Type B pancreatic cell (in vitro differentiated cells): Measurements from ENCODE around the gene ZFYVE9. TPM values are rescaled to one million over a fixed set of nuclear protein-coding genes. Genes with fewer than 3 reads are reported as not detected.
"Not testable (repeated sequence)": the region's sequence is repeated elsewhere in the genome, so short reads cannot be mapped to it uniquely, and the experiment has no call there.

Experiments
- DNase-seq: peaks from one replicate; pipeline ENCODE4 v3.0.0; 2021; ENCODE audit warnings: mixed read lengths; ENCODE audit not compliant: unreplicated experiment; ENCODE audit errors: extremely low spot score
- H3K27ac Mint-ChIP-seq: 2 replicates; pipeline ENCODE4 v1.8.0; 2021; ENCODE audit warnings: mild to moderate bottlenecking, mixed read lengths
- H3K27me3 Mint-ChIP-seq: 2 replicates; pipeline ENCODE4 v1.8.0; 2021; ENCODE audit warnings: mixed read lengths
- H3K36me3 Mint-ChIP-seq: 2 replicates; pipeline ENCODE4 v1.8.0; 2021; ENCODE audit warnings: mixed read lengths
- H3K4me1 Mint-ChIP-seq: one replicate; pipeline ENCODE4 v1.8.0; 2021; ENCODE audit warnings: mixed read lengths; ENCODE audit not compliant: unreplicated experiment
- H3K4me3 Mint-ChIP-seq: 2 replicates; pipeline ENCODE4 v1.8.0; 2021; ENCODE audit warnings: mild to moderate bottlenecking, mixed read lengths
- H3K9me3 Mint-ChIP-seq: 2 replicates; pipeline ENCODE4 v1.8.0; 2021; ENCODE audit warnings: mixed read lengths
- CTCF ChIP-seq: fragments of 200-600 bp; sonication (generic); conservative IDR thresholded peaks from 2 replicates; pipeline ENCODE4 v1.5.0; 2021; ENCODE audit warnings: antibody characterized with exemption, mild to moderate bottlenecking
- total RNA-seq: library from RNA; stranded (reverse); gene quantifications from 2 replicates; pipeline ENCODE4 v1.2.1, GENCODE V29; 2021; ENCODE audit warnings: low replicate concordance

The ZFYVE9 gene
- total RNA-seq, 1 donor from 2014 or later, result 30.6 TPM

- H3K27me3 Mint-ChIP-seq, result no peaks in the 10 kb centered on the region
- no peak overlapping the region for H3K4me3 Mint-ChIP-seq
- peaks cover 9% of the 10 kb centered on the region for H3K36me3 Mint-ChIP-seq
- DNase-seq, result no peak
- peaks cover 14% of the 10 kb centered on the region for H3K4me1 Mint-ChIP-seq
- TF ChIP-seq CTCF, result no peak
- peaks cover 4% of the 10 kb centered on the region for H3K9me3 Mint-ChIP-seq
- H3K27ac Mint-ChIP-seq, result no peak overlapping the region
Measured at GRCh38 chr1:52204696-52205095, 62.8 kb downstream of the ZFYVE9 start.

- not testable (repeated sequence) for DNase-seq, H3K27me3 Mint-ChIP-seq, H3K4me3 Mint-ChIP-seq, H3K9me3 Mint-ChIP-seq, H3K36me3 Mint-ChIP-seq, H3K27ac Mint-ChIP-seq
- H3K4me1 Mint-ChIP-seq, result peaks cover 14% of the 10 kb centered on the region
Measured at GRCh38 chr1:52206686-52207085, 64.8 kb downstream of the ZFYVE9 start.

- H3K27me3 Mint-ChIP-seq, result no peaks in the 10 kb centered on the region
- peaks cover 8% of the 10 kb centered on the region for H3K4me1 Mint-ChIP-seq
- TF ChIP-seq CTCF, result no peak
- peaks cover 7% of the 10 kb centered on the region for H3K9me3 Mint-ChIP-seq
- DNase-seq, result no peak
- no peak overlapping the region for H3K27ac Mint-ChIP-seq
- peaks cover 8% of the 10 kb centered on the region for H3K36me3 Mint-ChIP-seq
- H3K4me3 Mint-ChIP-seq, result no peak overlapping the region
Measured at GRCh38 chr1:52209429-52209828, 67.5 kb downstream of the ZFYVE9 start.

GRCh38 chr1:52210044-52210443 is 68.2 kb downstream of the ZFYVE9 start:
- DNase-seq, result no peak
- TF ChIP-seq CTCF, result no peak
- no peaks in the 10 kb centered on the region for H3K27me3 Mint-ChIP-seq
- no peak overlapping the region for H3K27ac Mint-ChIP-seq
- no peak overlapping the region for H3K4me3 Mint-ChIP-seq
- H3K36me3 Mint-ChIP-seq, result peaks cover 8% of the 10 kb centered on the region
- peaks cover 8% of the 10 kb centered on the region for H3K4me1 Mint-ChIP-seq
- H3K9me3 Mint-ChIP-seq, result peaks cover 7% of the 10 kb centered on the region

GRCh38 chr1:52216907-52217458 is 75.1 kb downstream of the ZFYVE9 start:
- Mint-ChIP-seq H3K27ac (no peak overlapping the region), H3K9me3 (peaks cover 24% of the 10 kb centered on the region), H3K27me3 (no peaks in the 10 kb centered on the region), H3K4me3 (no peak overlapping the region), H3K36me3 (peaks cover 45% of the 10 kb centered on the region), H3K4me1 (no peaks in the 10 kb centered on the region)
- TF ChIP-seq CTCF, result no peak
- DNase-seq, result no peak

GRCh38 chr1:52225174-52225573 is 83.3 kb downstream of the ZFYVE9 start:
- peaks cover 1% of the 10 kb centered on the region for H3K4me1 Mint-ChIP-seq
- no peak overlapping the region for H3K4me3 Mint-ChIP-seq
- H3K27me3 Mint-ChIP-seq, result no peaks in the 10 kb centered on the region
- peaks cover 32% of the 10 kb centered on the region for H3K36me3 Mint-ChIP-seq
- TF ChIP-seq CTCF, result no peak
- H3K9me3 Mint-ChIP-seq, result peaks cover 20% of the 10 kb centered on the region
- DNase-seq, result no peak
- no peak overlapping the region for H3K27ac Mint-ChIP-seq
